HFFc6 (cell line): Measurements from ENCODE around the gene MLST8. TPM values are rescaled to one million over a fixed set of nuclear protein-coding genes. Genes with fewer than 3 reads are reported as not detected.
"Not testable (repeated sequence)": the region's sequence is repeated elsewhere in the genome, so short reads cannot be mapped to it uniquely, and the experiment has no call there.

Experiments used
- DNase-seq: peaks from one replicate; pipeline ENCODE4 v3.0.0-alpha.2; 2018
- H3K27ac Mint-ChIP-seq: 2 replicates; pipeline ENCODE4 v1.8.0; 2020; ENCODE audit warnings: mild to moderate bottlenecking, mixed read lengths
- H3K27me3 Mint-ChIP-seq: 2 replicates; pipeline ENCODE4 v1.8.0; 2021; ENCODE audit warnings: mild to moderate bottlenecking, moderate library complexity, mixed read lengths; ENCODE audit not compliant: insufficient read depth
- H3K36me3 Mint-ChIP-seq: 2 replicates; pipeline ENCODE4 v1.8.0; 2021; ENCODE audit warnings: low read depth, mixed read lengths
- H3K4me1 Mint-ChIP-seq: 2 replicates; pipeline ENCODE4 v1.8.0; 2020; ENCODE audit warnings: low read depth, mixed read lengths
- H3K4me3 Mint-ChIP-seq: 2 replicates; pipeline ENCODE4 v1.8.0; 2020; ENCODE audit warnings: mild to moderate bottlenecking, moderate library complexity, mixed read lengths
- H3K9me3 Mint-ChIP-seq: 2 replicates; pipeline ENCODE4 v1.8.0; 2020; ENCODE audit warnings: mild to moderate bottlenecking, mixed read lengths
- total RNA-seq, 6 experiments: library from RNA; stranded (reverse); fragmentation: NEBNext Ultra II Directional; extraction: Animal tissue kit (Norgen Biotek cat#: 25700); gene quantifications; 2 replicates in 1 of 6; 3 replicates in 5 of 6; pipeline ENCODE4 v1.2.3, GENCODE V29; 2021
- TF ChIP-seq, protein P1 (sequence below): fragments of 200-600 bp; sonication (generic); IDR thresholded peaks from 2 replicates; pipeline ENCODE4 v1.5.0; 2021; ENCODE audit warnings: antibody characterized with exemption, mild to moderate bottlenecking

MLST8 gene
- total RNA-seq, 6 experiments from 2014 or later: 32.7 to 39.4 (median 37.5) TPM

GRCh38 chr16:2200313-2200712 lies 4.9 kb upstream of the MLST8 start:
- Mint-ChIP-seq H3K27me3 (peaks cover 16% of the 10 kb centered on the region), H3K4me3 (no peak overlapping the region), H3K36me3 (no peaks in the 10 kb centered on the region), H3K27ac (no peak overlapping the region), H3K4me1 (peaks cover 7% of the 10 kb centered on the region), H3K9me3 (no peaks in the 10 kb centered on the region)
- DNase-seq: no peak
- TF ChIP-seq, protein P1, sequence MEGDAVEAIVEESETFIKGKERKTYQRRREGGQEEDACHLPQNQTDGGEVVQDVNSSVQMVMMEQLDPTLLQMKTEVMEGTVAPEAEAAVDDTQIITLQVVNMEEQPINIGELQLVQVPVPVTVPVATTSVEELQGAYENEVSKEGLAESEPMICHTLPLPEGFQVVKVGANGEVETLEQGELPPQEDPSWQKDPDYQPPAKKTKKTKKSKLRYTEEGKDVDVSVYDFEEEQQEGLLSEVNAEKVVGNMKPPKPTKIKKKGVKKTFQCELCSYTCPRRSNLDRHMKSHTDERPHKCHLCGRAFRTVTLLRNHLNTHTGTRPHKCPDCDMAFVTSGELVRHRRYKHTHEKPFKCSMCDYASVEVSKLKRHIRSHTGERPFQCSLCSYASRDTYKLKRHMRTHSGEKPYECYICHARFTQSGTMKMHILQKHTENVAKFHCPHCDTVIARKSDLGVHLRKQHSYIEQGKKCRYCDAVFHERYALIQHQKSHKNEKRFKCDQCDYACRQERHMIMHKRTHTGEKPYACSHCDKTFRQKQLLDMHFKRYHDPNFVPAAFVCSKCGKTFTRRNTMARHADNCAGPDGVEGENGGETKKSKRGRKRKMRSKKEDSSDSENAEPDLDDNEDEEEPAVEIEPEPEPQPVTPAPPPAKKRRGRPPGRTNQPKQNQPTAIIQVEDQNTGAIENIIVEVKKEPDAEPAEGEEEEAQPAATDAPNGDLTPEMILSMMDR: no peak

- peaks cover 12% of the 10 kb centered on the region for H3K27me3 Mint-ChIP-seq
- peaks cover 11% of the 10 kb centered on the region; the same call in 1 of the 2 replicates for H3K36me3 Mint-ChIP-seq
- H3K27ac Mint-ChIP-seq, DNase-seq, H3K9me3 Mint-ChIP-seq: not testable (repeated sequence)
- H3K4me1 Mint-ChIP-seq: peaks cover 13% of the 10 kb centered on the region
- H3K4me3 Mint-ChIP-seq: peak overlapping the region; percentile 30; the same call in 1 of the 2 replicates
Measured at GRCh38 chr16:2203119-2203688, 2.0 kb upstream of the MLST8 start.

DNA sequence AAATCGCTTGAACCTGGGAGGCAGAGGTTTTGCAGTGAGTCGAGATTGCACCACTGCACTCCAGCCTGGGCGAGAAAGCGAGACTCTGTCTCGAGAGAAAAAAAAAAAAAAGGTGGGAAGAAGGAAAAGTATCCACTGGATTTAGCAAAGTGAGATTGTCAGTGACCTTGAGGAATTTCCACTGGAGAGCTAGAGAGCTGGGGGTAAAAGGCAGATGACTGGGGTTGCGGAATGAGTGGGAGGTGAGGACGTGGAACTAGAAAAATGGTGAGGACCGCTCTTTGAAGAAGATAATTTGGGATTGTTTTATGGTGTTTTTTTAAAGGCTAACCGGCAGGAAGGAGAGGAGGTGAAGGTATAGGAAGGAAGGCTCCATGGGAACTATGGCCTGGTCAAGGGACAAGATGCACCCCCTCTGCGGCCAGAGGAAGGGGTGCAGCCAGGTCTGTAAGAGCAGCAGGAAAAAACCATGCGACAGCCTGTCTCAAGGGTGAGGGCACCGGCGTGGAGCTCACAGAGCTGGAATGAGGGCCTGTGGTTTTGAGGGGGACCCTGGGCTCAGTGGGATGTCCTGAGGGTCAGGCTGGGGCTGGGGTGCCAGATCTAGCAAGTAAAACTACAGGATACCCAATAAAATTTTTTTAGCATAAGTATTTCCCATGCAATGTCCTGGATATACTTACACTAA lies 694 bp upstream of the MLST8 start:
- DNase-seq: no peak
- Mint-ChIP-seq H3K27ac (peak overlapping the region; percentile 37), H3K36me3 (peaks cover 11% of the 10 kb centered on the region; the same call in 1 of the 2 replicates), H3K4me3 (peak overlapping the region; percentile 79), H3K9me3 (no peaks in the 10 kb centered on the region), H3K4me1 (peaks cover 13% of the 10 kb centered on the region), H3K27me3 (peaks cover 6% of the 10 kb centered on the region)
- TF ChIP-seq, protein P1: no peak

DNA sequence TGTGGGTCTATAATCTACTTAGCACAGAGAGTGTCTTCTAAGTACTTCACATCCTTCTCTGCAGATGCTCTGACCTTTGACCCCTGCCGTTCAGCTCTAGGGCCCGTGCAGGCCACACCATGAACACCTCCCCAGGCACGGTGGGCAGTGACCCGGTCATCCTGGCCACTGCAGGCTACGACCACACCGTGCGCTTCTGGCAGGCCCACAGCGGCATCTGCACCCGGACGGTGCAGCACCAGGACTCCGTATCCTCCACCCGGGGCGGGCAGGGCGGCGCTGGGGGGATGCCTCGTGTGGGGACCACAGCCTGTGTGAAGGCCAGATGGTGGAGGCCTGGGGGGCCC lies 686 bp downstream of the MLST8 start:
- peaks cover 13% of the 10 kb centered on the region for H3K4me1 Mint-ChIP-seq
- peaks cover 2% of the 10 kb centered on the region for H3K27me3 Mint-ChIP-seq
- no peak for DNase-seq
- H3K36me3 Mint-ChIP-seq: peaks cover 11% of the 10 kb centered on the region; the same call in 1 of the 2 replicates
- H3K27ac Mint-ChIP-seq: peak overlapping the region; percentile 16; the same call in 1 of the 2 replicates
- TF ChIP-seq, protein P1: no peak
- no peaks in the 10 kb centered on the region for H3K9me3 Mint-ChIP-seq
- H3K4me3 Mint-ChIP-seq: peak overlapping the region; percentile 86

DNA sequence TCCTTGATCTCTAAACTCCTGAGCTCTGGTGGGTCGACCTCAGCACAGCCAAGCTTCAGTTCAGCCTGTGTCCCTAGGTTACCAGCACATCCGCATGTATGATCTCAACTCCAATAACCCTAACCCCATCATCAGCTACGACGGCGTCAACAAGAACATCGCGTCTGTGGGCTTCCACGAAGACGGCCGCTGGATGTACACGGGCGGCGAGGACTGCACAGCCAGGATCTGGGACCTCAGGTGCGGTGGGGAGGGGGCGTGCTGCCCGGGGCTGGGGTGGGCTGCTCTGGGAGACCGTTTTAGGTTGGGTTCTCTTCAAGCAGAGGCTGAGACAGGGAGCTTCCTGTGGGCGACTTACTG lies 1.1 kb downstream of the MLST8 start:
- Mint-ChIP-seq H3K4me1 (peaks cover 13% of the 10 kb centered on the region), H3K4me3 (peak overlapping the region; percentile 86), H3K9me3 (no peaks in the 10 kb centered on the region), H3K27me3 (peaks cover 2% of the 10 kb centered on the region), H3K27ac (peak overlapping the region; percentile 51; the same call in 1 of the 2 replicates), H3K36me3 (peaks cover 11% of the 10 kb centered on the region; the same call in 1 of the 2 replicates)
- no peak for DNase-seq
- TF ChIP-seq, protein P1: no peak

DNA sequence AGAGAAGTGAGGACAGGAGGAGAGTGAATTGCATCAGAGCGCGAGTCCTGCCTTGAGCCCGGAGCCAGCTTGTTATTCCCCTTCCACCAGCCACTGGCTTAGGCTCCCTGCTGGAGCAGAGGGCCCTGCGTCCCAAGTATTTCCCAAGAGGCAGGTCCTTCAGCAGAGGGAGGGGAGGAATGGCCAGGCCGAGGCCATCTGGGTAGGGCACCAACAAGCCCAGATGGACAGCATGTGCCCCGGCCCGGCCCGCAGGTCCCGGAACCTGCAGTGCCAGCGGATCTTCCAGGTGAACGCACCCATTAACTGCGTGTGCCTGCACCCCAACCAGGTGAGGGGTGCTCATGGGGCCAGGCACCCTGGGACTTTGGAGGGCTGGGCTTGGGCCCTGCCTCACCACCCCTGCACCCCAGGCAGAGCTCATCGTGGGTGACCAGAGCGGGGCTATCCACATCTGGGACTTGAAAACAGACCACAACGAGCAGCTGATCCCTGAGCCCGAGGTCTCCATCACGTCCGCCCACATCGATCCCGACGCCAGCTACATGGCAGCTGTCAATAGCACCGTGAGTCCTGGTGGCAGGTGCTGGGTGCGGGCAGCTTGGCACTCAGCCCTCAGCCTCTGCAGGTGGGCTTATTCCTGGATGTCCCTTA lies 1.7 kb downstream of the MLST8 start:
- TF ChIP-seq, protein P1: no peak

More for the DNA sequence above, 1.7 kb downstream of the MLST8 start:
- H3K27me3 Mint-ChIP-seq: peaks cover 2% of the 10 kb centered on the region
- peak overlapping the region; percentile 86; the same call in 1 of the 2 replicates for H3K4me3 Mint-ChIP-seq
- no peak overlapping the region for H3K27ac Mint-ChIP-seq
- peaks cover 16% of the 10 kb centered on the region for H3K4me1 Mint-ChIP-seq
- H3K36me3 Mint-ChIP-seq: peaks cover 11% of the 10 kb centered on the region; the same call in 1 of the 2 replicates
- DNase-seq: no peak
- no peaks in the 10 kb centered on the region for H3K9me3 Mint-ChIP-seq
